CD4-positive, alpha-beta T cell (primary cell): ENCODE measurements around the gene MLYCD. TPM values are rescaled to one million over a fixed set of nuclear protein-coding genes. Genes with fewer than 3 reads are reported as not detected.

Source experiments
- ATAC-seq: fragments of 200-7000 bp; cut with Tn5 transposase; one replicate; pipeline ENCODE4 v1.10.0; 2022; ENCODE audit warnings: mild to moderate bottlenecking; ENCODE audit not compliant: poor library complexity
- CTCF ChIA-PET: fragments of 350-600 bp; sonication (Branson Sonifier 250); formaldehyde crosslinking; loops from one replicate; lab custom pipeline; 2021; ENCODE audit warnings: antibody characterized with exemption, inconsistent platforms; lab: Charles Lee
- POLR2A ChIA-PET: fragments of 350-600 bp; sonication (Branson Sonifier 250); formaldehyde crosslinking; loops from one replicate; lab custom pipeline; 2021; ENCODE audit warnings: antibody characterized with exemption, inconsistent platforms; lab: Charles Lee
- DNase-seq, 14 experiments: peaks; one replicate each; pipeline ENCODE4 v3.0.0-alpha.2; 2013 to 2020; ENCODE audit warnings: mixed read lengths in 2 of 14
- H3K27ac ChIP-seq, 2 donors: one replicate each; pipeline versions ENCODE4 v1.5.1 to v1.7.0; 2013; ENCODE audit warnings: low read length in 2 of 2, low read depth in 1 of 2, mild to moderate bottlenecking in 1 of 2
- H3K27me3 ChIP-seq, 2 experiments: 1 replicate in 1 of 2; 2 replicates in 1 of 2; pipeline versions ENCODE4 v1.6.1 to v1.7.0; 2013; ENCODE audit warnings: low read length in 2 of 2, control low read depth in 1 of 2, mild to moderate bottlenecking in 1 of 2, moderate library complexity in 1 of 2; ENCODE audit not compliant: insufficient read depth in 2 of 2, control insufficient read depth in 1 of 2
- H3K36me3 ChIP-seq: one replicate; pipeline ENCODE4 v1.6.1; 2013; ENCODE audit warnings: low read length, control low read depth; ENCODE audit not compliant: insufficient read depth
- H3K4me1 ChIP-seq: one replicate; pipeline ENCODE4 v1.6.1; 2013; ENCODE audit warnings: low read length, control low read depth; ENCODE audit not compliant: insufficient read depth
- H3K4me3 ChIP-seq: one replicate; pipeline ENCODE4 v1.5.1; 2013; ENCODE audit warnings: mild to moderate bottlenecking, low read length, moderate library complexity
- H3K9me3 ChIP-seq, 2 experiments: 1 replicate in 1 of 2; 2 replicates in 1 of 2; pipeline versions ENCODE4 v1.6.1 to v1.7.0; 2013; ENCODE audit warnings: low read length in 2 of 2, mild to moderate bottlenecking in 2 of 2, control low read depth in 1 of 2, moderate library complexity in 1 of 2; ENCODE audit not compliant: control insufficient read depth in 1 of 2, insufficient read depth in 1 of 2
- H3K27ac Mint-ChIP-seq: one replicate; pipeline ENCODE4 v1.8.0; 2020; ENCODE audit warnings: mixed read lengths
- H3K27me3 Mint-ChIP-seq: one replicate; pipeline ENCODE4 v1.8.0; 2021; ENCODE audit warnings: mixed read lengths
- H3K36me3 Mint-ChIP-seq: one replicate; pipeline ENCODE4 v1.8.0; 2021; ENCODE audit warnings: low read depth, mixed read lengths
- H3K4me1 Mint-ChIP-seq: one replicate; pipeline ENCODE4 v1.8.0; 2021; ENCODE audit warnings: low read depth, mixed read lengths
- H3K4me3 Mint-ChIP-seq: one replicate; pipeline ENCODE4 v1.8.0; 2020; ENCODE audit warnings: mild to moderate bottlenecking, mixed read lengths
- H3K9me3 Mint-ChIP-seq: one replicate; pipeline ENCODE4 v1.8.0; 2020; ENCODE audit warnings: mixed read lengths
- CTCF ChIP-seq: fragments of 200-600 bp; IDR thresholded peaks from one replicate; pipeline ENCODE4 v1.8.0; 2022; ENCODE audit warnings: antibody characterized with exemption, mild to moderate bottlenecking
- intact Hi-C, 2 experiments: fragments of 100-400 bp; cut with DNase I in 1 of 2; cut with micrococcal nuclease in 1 of 2; formaldehyde crosslinking; loops; one replicate each; pipeline versions ENCODE4 v1.15.1 to v1.9.0; 2023 to 2025; cut with DNase I, micrococcal nuclease
- total RNA-seq, 174 experiments: library from RNA in 2 of 174; stranded (reverse) in 2 of 174; gene quantifications; one replicate each; pipeline ENCODE4 v1.2.3 and lab custom pipeline; 2021 to 2026

MLYCD gene
- total RNA-seq, 2 experiments from 2014 or later: 4.7 to 5.3 TPM

DNA sequence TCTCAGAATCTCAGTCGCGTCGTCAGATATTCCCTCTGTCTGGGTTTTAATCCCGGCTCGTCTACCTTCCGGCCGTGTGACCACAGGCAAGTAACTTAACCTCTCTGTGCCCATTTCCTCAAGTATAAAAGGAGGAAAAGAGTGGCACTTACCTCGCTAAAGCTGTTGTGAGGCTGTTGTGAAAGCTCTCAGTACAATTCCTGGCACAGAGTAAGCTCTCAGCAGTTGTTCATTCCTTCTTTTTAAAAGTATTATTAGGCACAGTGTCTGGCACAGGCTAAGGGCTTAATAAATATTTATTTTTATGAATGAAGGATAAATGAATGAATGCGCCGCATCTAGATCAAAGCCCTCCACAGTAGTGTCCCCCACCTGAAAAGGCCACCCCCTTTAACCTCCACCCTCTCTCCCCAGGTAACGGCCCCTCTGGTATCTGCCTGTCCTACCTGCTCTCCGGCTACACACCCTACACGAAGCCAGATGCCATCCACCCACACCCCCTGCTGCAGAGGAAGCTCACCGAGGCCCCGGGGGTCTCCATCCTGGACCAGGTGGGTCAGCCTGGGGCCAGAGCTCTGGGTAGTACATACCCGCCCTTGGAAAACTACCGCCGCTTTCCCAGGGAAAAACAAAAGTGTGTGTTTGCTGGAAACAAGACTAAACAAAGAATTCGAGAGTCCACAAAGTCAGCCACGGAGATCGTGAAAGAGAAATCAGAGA, 60.1 kb downstream of the MLYCD start:
- Mint-ChIP-seq H3K27ac (no peak overlapping the region), H3K27me3 (peaks cover 25% of the 10 kb centered on the region), H3K4me3 (no peak overlapping the region), H3K4me1 (peaks cover 5% of the 10 kb centered on the region), H3K36me3 (no peaks in the 10 kb centered on the region), H3K9me3 (no peaks in the 10 kb centered on the region)
- H3K36me3 ChIP-seq: no peaks in the 10 kb centered on the region
- ChIA-PET CTCF (no interaction called here), POLR2A (no interaction called here)
- peaks cover 5% of the 10 kb centered on the region for H3K4me1 ChIP-seq
- ATAC-seq (no peak), DNase-seq (no peak)
- peaks cover 0 to 15% of the 10 kb centered on the region in 2 experiments for H3K9me3 ChIP-seq
- TF ChIP-seq CTCF: no peak
- H3K4me3 ChIP-seq: no peak overlapping the region
- H3K27me3 ChIP-seq: peaks cover 21 to 23% of the 10 kb centered on the region in 2 experiments
- intact Hi-C loops: loop anchor here in 1 of 2 experiments (5.0 kb wide), 2 partner anchors 103 to 548 kb away; no protein-coding TSS in a partner anchor
- no peak overlapping the region for H3K27ac ChIP-seq

GRCh38 chr16:83959656-83960434, 60.9 kb downstream of the MLYCD start:
- Histone ChIP-seq H3K4me1 (peaks cover 5% of the 10 kb centered on the region), H3K27ac (no peak overlapping the region), H3K9me3 (peaks cover 0 to 10% of the 10 kb centered on the region in 2 experiments), H3K27me3 (peaks cover 15% of the 10 kb centered on the region in 2 experiments), H3K36me3 (no peaks in the 10 kb centered on the region), H3K4me3 (no peak overlapping the region)
- Mint-ChIP-seq H3K36me3 (no peaks in the 10 kb centered on the region), H3K9me3 (no peaks in the 10 kb centered on the region), H3K4me1 (no peaks in the 10 kb centered on the region), H3K27ac (no peak overlapping the region), H3K27me3 (peaks cover 17% of the 10 kb centered on the region), H3K4me3 (no peak overlapping the region)
- no peak for ATAC-seq
- ChIA-PET POLR2A (no interaction called here), CTCF (no interaction called here)
- TF ChIP-seq CTCF: no peak
- intact Hi-C loops: loop anchor here in 1 of 2 experiments (5.0 kb wide), 2 partner anchors 102 to 547 kb away; no protein-coding TSS in a partner anchor
- no peak for DNase-seq

DNA sequence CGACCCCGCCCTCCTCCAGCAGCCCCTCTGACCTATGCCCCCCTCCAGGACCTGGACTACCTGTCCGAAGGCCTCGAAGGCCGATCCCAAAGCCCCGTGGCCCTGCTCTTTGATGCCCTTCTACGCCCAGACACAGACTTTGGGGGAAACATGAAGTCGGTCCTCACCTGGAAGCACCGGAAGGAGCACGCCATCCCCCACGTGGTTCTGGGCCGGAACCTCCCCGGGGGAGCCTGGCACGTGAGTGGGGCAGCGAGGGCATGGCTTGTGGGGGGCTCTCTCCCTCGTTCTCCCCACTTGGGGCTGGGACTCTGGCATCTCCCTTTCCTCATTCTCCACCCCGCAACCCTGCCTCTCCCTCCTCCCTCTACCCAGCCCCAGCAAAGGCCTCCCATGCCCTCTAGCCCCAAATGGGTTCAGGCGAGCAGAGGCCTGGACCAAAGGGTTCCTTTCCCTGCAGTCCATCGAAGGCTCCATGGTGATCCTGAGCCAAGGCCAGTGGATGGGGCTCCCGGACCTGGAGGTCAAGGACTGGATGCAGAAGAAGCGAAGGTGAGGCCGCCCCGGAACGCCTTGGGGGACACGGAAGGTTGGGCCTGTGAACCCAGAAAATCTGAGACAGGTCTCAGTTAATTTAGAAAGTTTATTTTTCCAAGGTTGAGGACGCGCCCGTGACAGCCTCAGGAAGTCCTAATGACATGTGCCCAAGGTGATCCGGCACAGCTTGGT, 61.8 kb downstream of the MLYCD start:
- H3K27ac Mint-ChIP-seq: no peak overlapping the region
- H3K9me3 Mint-ChIP-seq: no peaks in the 10 kb centered on the region
- ATAC-seq (no peak), DNase-seq (no peak)
- Histone ChIP-seq H3K4me1 (peaks cover 5% of the 10 kb centered on the region), H3K27ac (no peak overlapping the region), H3K36me3 (no peaks in the 10 kb centered on the region), H3K4me3 (no peak overlapping the region), H3K9me3 (peaks cover 0 to 6% of the 10 kb centered on the region in 2 experiments), H3K27me3 (peaks cover 7% of the 10 kb centered on the region in 2 experiments)
- H3K4me3 Mint-ChIP-seq: no peak overlapping the region
- H3K36me3 Mint-ChIP-seq: no peaks in the 10 kb centered on the region
- no peak for TF ChIP-seq CTCF
- CTCF ChIA-PET: no interaction called here
- no peaks in the 10 kb centered on the region for H3K4me1 Mint-ChIP-seq
- POLR2A ChIA-PET: interaction anchor here (0.6 kb wide), 1 partner anchor 24 kb away, joined by 4 read pairs; no protein-coding TSS in a partner anchor
- peaks cover 8% of the 10 kb centered on the region for H3K27me3 Mint-ChIP-seq
- intact Hi-C loops: no loop called here
